ENCODE measurements around the gene RPP21. TPM values are rescaled to one million over a fixed set of nuclear protein-coding genes. Genes with fewer than 3 reads are reported as not detected.

The RPP21 gene
- total RNA-seq, 1 experiment from 2014 or later: 64.0 TPM

DNA sequence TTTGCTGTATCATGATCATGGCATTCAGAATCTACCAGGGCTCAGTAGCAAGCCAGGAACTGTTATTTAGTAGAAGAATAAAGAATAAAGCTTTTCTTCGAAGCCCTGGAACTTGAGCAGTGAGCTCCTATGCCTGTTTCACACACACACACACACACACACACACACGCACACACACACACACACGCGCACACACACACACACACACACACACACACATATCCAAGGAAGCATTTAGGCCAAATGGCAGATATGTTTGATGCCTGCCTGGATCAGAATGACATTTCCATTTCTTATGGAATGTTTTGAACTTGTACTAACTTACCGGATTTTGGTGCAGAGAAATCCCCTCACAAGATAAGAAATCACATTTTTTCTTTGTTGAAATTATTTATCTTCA, 35.5 kb downstream of the RPP21 start:
- no peak overlapping the region for H2BK12ac ChIP-seq (ENCODE audit: insufficient read length, low read depth, low read length)
- H3K4me1 ChIP-seq (ENCODE audit: insufficient read depth, low read length): no peaks in the 10 kb centered on the region
- DNase-seq: no peak
- H4K8ac ChIP-seq (replicated peaks; ENCODE audit: insufficient read length, low read depth, low read length): no peak overlapping the region
- Mint-ChIP-seq H3K4me1 (no peaks in the 10 kb centered on the region), H3K27ac (no peak overlapping the region), H3K9me3 (no peaks in the 10 kb centered on the region; a peak in 1 of 5 replicates), H3K27me3 (ENCODE audit: low read depth) (peaks cover 55% of the 10 kb centered on the region), H3K36me3 (ENCODE audit: insufficient read depth in 1 of 3, low read depth in 3 of 3) (no peaks in the 10 kb centered on the region), H3K4me3 (no peak overlapping the region)
- H3K23me2 ChIP-seq (ENCODE audit: insufficient read length, low read depth, low read length, poor library complexity, severe bottlenecking): no peaks in the 10 kb centered on the region
- no peak overlapping the region for H3K9ac ChIP-seq (ENCODE audit: extremely low read depth, insufficient read length, low read length)
- no peaks in the 10 kb centered on the region for H3K79me2 ChIP-seq (ENCODE audit: insufficient read depth, low read length)
- no peak overlapping the region for H2BK15ac ChIP-seq (ENCODE audit: low read depth, low read length)
- no peak overlapping the region for H4K5ac ChIP-seq (ENCODE audit: insufficient read length, low read depth, low read length)
- H3K27ac ChIP-seq (ENCODE audit: insufficient read length, low read depth, low read length): no peak overlapping the region
- no peak overlapping the region for H2AFZ ChIP-seq (ENCODE audit: low read length)
- H2BK20ac ChIP-seq (ENCODE audit: low read depth, low read length, poor library complexity, severe bottlenecking): no peak overlapping the region
- no peak overlapping the region for H3K4ac ChIP-seq (ENCODE audit: low read depth, low read length)
- no peak overlapping the region for H3K23ac ChIP-seq (ENCODE audit: insufficient read length, low read depth, low read length)
- H3K27me3 ChIP-seq (ENCODE audit: insufficient read depth, low read length): no peaks in the 10 kb centered on the region
- H4K91ac ChIP-seq (ENCODE audit: insufficient read length, low read depth, low read length): no peak overlapping the region
- no peak overlapping the region for H3T11ph ChIP-seq (ENCODE audit: low read length)
- TF ChIP-seq, protein P1, sequence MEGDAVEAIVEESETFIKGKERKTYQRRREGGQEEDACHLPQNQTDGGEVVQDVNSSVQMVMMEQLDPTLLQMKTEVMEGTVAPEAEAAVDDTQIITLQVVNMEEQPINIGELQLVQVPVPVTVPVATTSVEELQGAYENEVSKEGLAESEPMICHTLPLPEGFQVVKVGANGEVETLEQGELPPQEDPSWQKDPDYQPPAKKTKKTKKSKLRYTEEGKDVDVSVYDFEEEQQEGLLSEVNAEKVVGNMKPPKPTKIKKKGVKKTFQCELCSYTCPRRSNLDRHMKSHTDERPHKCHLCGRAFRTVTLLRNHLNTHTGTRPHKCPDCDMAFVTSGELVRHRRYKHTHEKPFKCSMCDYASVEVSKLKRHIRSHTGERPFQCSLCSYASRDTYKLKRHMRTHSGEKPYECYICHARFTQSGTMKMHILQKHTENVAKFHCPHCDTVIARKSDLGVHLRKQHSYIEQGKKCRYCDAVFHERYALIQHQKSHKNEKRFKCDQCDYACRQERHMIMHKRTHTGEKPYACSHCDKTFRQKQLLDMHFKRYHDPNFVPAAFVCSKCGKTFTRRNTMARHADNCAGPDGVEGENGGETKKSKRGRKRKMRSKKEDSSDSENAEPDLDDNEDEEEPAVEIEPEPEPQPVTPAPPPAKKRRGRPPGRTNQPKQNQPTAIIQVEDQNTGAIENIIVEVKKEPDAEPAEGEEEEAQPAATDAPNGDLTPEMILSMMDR (conservative IDR thresholded peaks at IDR 0.05): no peak
- H3K56ac ChIP-seq (ENCODE audit: insufficient read length, low read depth, low read length): no peak overlapping the region
- no peak overlapping the region for H2BK5ac ChIP-seq (ENCODE audit: insufficient read length, low read length)
- H3K18ac ChIP-seq (ENCODE audit: insufficient read length, low read depth, low read length): no peak overlapping the region
- H3K4me2 ChIP-seq (ENCODE audit: insufficient read depth, insufficient read length, low read length): no peak overlapping the region
- WGBS (ENCODE audit: extremely low coverage, insufficient read length, low lambda C conversion rate): no CpG with 5 or more reads among the region's 5 CpGs
- no peak overlapping the region for H3K14ac ChIP-seq (ENCODE audit: insufficient read depth, low read length)
- H4K20me1 ChIP-seq (ENCODE audit: control insufficient read depth, insufficient read depth, insufficient read length): no peaks in the 10 kb centered on the region
- no peaks in the 10 kb centered on the region for H3K79me1 ChIP-seq (ENCODE audit: insufficient read depth, low read depth, low read length, poor library complexity, severe bottlenecking)
- H2BK120ac ChIP-seq (ENCODE audit: low read depth, low read length, poor library complexity, severe bottlenecking): no peak overlapping the region
- no peaks in the 10 kb centered on the region for H3K9me3 ChIP-seq (ENCODE audit: control insufficient read depth, low read depth, low read length)
- H2AK5ac ChIP-seq (ENCODE audit: insufficient read length, low read length): no peak overlapping the region
